ENCODE data around the gene CIAO2A. TPM values are rescaled to one million over a fixed set of nuclear protein-coding genes. Genes with fewer than 3 reads are reported as not detected.
"Not testable (repeated sequence)": the region's sequence is repeated elsewhere in the genome, so short reads cannot be mapped to it uniquely, and the experiment has no call there.

The CIAO2A gene
- total RNA-seq, 1 donor from 2014 or later = 39.3 TPM

GRCh38 chr15:64066451-64066850 lies 27.2 kb downstream of the CIAO2A start:
- H3K9me3 Mint-ChIP-seq = no peaks in the 10 kb centered on the region
- peaks cover 3% of the 10 kb centered on the region for H3K36me3 Mint-ChIP-seq
- no peak overlapping the region for H3K27ac Mint-ChIP-seq
- TF ChIP-seq CTCF (IDR thresholded peaks at IDR 0.05; ENCODE audit: unreplicated experiment) = no peak
- H3K4me1 Mint-ChIP-seq = no peaks in the 10 kb centered on the region
- no peak overlapping the region for H3K4me3 Mint-ChIP-seq
- no peak for DNase-seq (ENCODE audit: low spot score in 2 of 2, unreplicated experiment in 2 of 2)
- peaks cover 6% of the 10 kb centered on the region for H3K27me3 Mint-ChIP-seq (ENCODE audit: low read depth)

- Mint-ChIP-seq H3K36me3 (no peaks in the 10 kb centered on the region), H3K4me1 (no peaks in the 10 kb centered on the region), H3K27me3 (ENCODE audit: low read depth) (peaks cover 2% of the 10 kb centered on the region), H3K4me3 (no peak overlapping the region), H3K27ac (no peak overlapping the region), H3K9me3 (no peaks in the 10 kb centered on the region)
- TF ChIP-seq CTCF (IDR thresholded peaks at IDR 0.05; ENCODE audit: unreplicated experiment) = no peak
- DNase-seq (ENCODE audit: low spot score in 2 of 2, unreplicated experiment in 2 of 2) = no peak
Measured at GRCh38 chr15:64060716-64061115, 32.9 kb downstream of the CIAO2A start.

- not testable (repeated sequence) for H3K9me3 Mint-ChIP-seq; H3K36me3 Mint-ChIP-seq; H3K4me1 Mint-ChIP-seq; H3K27ac Mint-ChIP-seq; H3K4me3 Mint-ChIP-seq; DNase-seq (ENCODE audit: low spot score in 2 of 2, unreplicated experiment in 2 of 2); H3K27me3 Mint-ChIP-seq (ENCODE audit: low read depth)
Measured at GRCh38 chr15:64059104-64059503, 34.5 kb downstream of the CIAO2A start.

GRCh38 chr15:64058279-64058678 lies 35.4 kb downstream of the CIAO2A start:
- Mint-ChIP-seq H3K27me3 (ENCODE audit: low read depth) (peaks cover under 1% of the 10 kb centered on the region), H3K4me1 (no peaks in the 10 kb centered on the region), H3K4me3 (no peak overlapping the region), H3K27ac (no peak overlapping the region), H3K36me3 (no peaks in the 10 kb centered on the region), H3K9me3 (no peaks in the 10 kb centered on the region)
- DNase-seq (ENCODE audit: low spot score in 2 of 2, unreplicated experiment in 2 of 2) = no peak
- no peak for TF ChIP-seq CTCF (IDR thresholded peaks at IDR 0.05; ENCODE audit: unreplicated experiment)

GRCh38 chr15:64053674-64054073 lies 40.0 kb downstream of the CIAO2A start:
- not testable (repeated sequence) for DNase-seq (ENCODE audit: low spot score in 2 of 2, unreplicated experiment in 2 of 2); H3K9me3 Mint-ChIP-seq; H3K27me3 Mint-ChIP-seq (ENCODE audit: low read depth); H3K4me1 Mint-ChIP-seq; H3K36me3 Mint-ChIP-seq; H3K4me3 Mint-ChIP-seq; H3K27ac Mint-ChIP-seq

- no peaks in the 10 kb centered on the region for H3K36me3 Mint-ChIP-seq
- H3K4me1 Mint-ChIP-seq = no peaks in the 10 kb centered on the region
- peaks cover 12% of the 10 kb centered on the region for H3K27me3 Mint-ChIP-seq (ENCODE audit: low read depth)
- H3K9me3 Mint-ChIP-seq = no peaks in the 10 kb centered on the region
- TF ChIP-seq CTCF (IDR thresholded peaks at IDR 0.05; ENCODE audit: unreplicated experiment) = no peak
- no peak overlapping the region for H3K27ac Mint-ChIP-seq
- no peak overlapping the region for H3K4me3 Mint-ChIP-seq
- DNase-seq (ENCODE audit: low spot score in 2 of 2, unreplicated experiment in 2 of 2) = no peak
Measured at GRCh38 chr15:64052925-64053491, 40.6 kb downstream of the CIAO2A start.

Data from mesothelial cell of epicardium (in vitro differentiated cells).